Ramos (cell line): ENCODE results near the gene GLB1L.
"Not testable (repeated sequence)": the region's sequence is repeated elsewhere in the genome, so short reads cannot be mapped to it uniquely, and the experiment has no call there.

Experiments used
- in situ Hi-C: fragments of 300-500 bp; cut with MboI; formaldehyde crosslinking; loops from one replicate; pipeline ENCODE4 v1.14.3; 2022; ENCODE audit warnings: low sequenced_read_pairs; ENCODE audit not compliant: unreplicated experiment

GLB1L gene

GRCh38 chr2:219282375-219282774 lies 37.1 kb upstream of the GLB1L start:
- in situ Hi-C loops, result no loop called here

- in situ Hi-C loops, result no loop called here
Measured at GRCh38 chr2:219281588-219281987, 36.3 kb upstream of the GLB1L start.

- in situ Hi-C loops, result no loop called here
Measured at GRCh38 chr2:219280651-219281050, 35.4 kb upstream of the GLB1L start.

- in situ Hi-C loops, result no loop called here
Measured at GRCh38 chr2:219279916-219280516, 34.8 kb upstream of the GLB1L start.

- in situ Hi-C loops, result no loop called here
Measured at GRCh38 chr2:219279151-219279915, 34.1 kb upstream of the GLB1L start, which contains the start of gene DNAJB2. TSS of gene DNAJB2 (plus strand) at chr2:219279366. CDS start at chr2:219279834, 468 bp downstream.

- in situ Hi-C loops, result no loop called here
Measured at GRCh38 chr2:219278655-219279150, 33.5 kb upstream of the GLB1L start.

- in situ Hi-C loops, result no loop called here
Measured at GRCh38 chr2:219277703-219278654, 32.7 kb upstream of the GLB1L start.

- in situ Hi-C loops, result no loop called here
Measured at GRCh38 chr2:219274361-219274921, 29.2 kb upstream of the GLB1L start.

GRCh38 chr2:219273937-219274336 lies 28.7 kb upstream of the GLB1L start:
- in situ Hi-C loops, result no loop called here

- in situ Hi-C loops, result no loop called here
Measured at GRCh38 chr2:219272995-219273394, 27.8 kb upstream of the GLB1L start.

GRCh38 chr2:219272356-219272755 lies 27.1 kb upstream of the GLB1L start:
- in situ Hi-C loops, result no loop called here

GRCh38 chr2:219271021-219271420 lies 25.8 kb upstream of the GLB1L start:
- in situ Hi-C loops, result no loop called here

- in situ Hi-C loops, result no loop called here
Measured at GRCh38 chr2:219270055-219270372, 24.8 kb upstream of the GLB1L start.

GRCh38 chr2:219269362-219270054 lies 24.3 kb upstream of the GLB1L start:
- in situ Hi-C loops, result no loop called here

GRCh38 chr2:219268294-219268693 lies 23.1 kb upstream of the GLB1L start:
- in situ Hi-C loops, result no loop called here

- in situ Hi-C loops, result no loop called here
Measured at GRCh38 chr2:219266886-219267285, 21.6 kb upstream of the GLB1L start.

- in situ Hi-C loops, result no loop called here
Measured at GRCh38 chr2:219266232-219266631, 21.0 kb upstream of the GLB1L start.

GRCh38 chr2:219261024-219261855 lies 16.0 kb upstream of the GLB1L start:
- in situ Hi-C loops, result no loop called here

GRCh38 chr2:219258942-219259341 lies 13.7 kb upstream of the GLB1L start:
- in situ Hi-C loops, result not testable (repeated sequence)
